Measurements from ENCODE around the gene TCTN1. TPM values are rescaled to one million over a fixed set of nuclear protein-coding genes. Genes with fewer than 3 reads are reported as not detected.
"Not testable (repeated sequence)": the region's sequence is repeated elsewhere in the genome, so short reads cannot be mapped to it uniquely, and the experiment has no call there.

TCTN1 gene
- total RNA-seq, 1 donor from 2014 or later: 9.9 TPM

- DNase-seq: peak; percentile 35
Measured at GRCh38 chr12:110639336-110640141, 25.6 kb downstream of the TCTN1 start.

- no peak for DNase-seq
Measured at GRCh38 chr12:110640275-110641025, 26.5 kb downstream of the TCTN1 start.

- DNase-seq: peak; percentile 16
Measured at GRCh38 chr12:110641521-110641920, 27.6 kb downstream of the TCTN1 start.

GRCh38 chr12:110647631-110648040 lies 33.7 kb downstream of the TCTN1 start:
- peak; percentile 24 for DNase-seq

GRCh38 chr12:110649341-110649847 lies 35.5 kb downstream of the TCTN1 start:
- no peak for DNase-seq

- not testable (repeated sequence) for DNase-seq
Measured at GRCh38 chr12:110654238-110654637, 40.3 kb downstream of the TCTN1 start.

- DNase-seq: no peak
Measured at GRCh38 chr12:110656071-110656655, 42.2 kb downstream of the TCTN1 start.

GRCh38 chr12:110657747-110658146 lies 43.8 kb downstream of the TCTN1 start:
- DNase-seq: no peak

- DNase-seq: no peak
Measured at GRCh38 chr12:110658242-110658641, 44.3 kb downstream of the TCTN1 start.

GRCh38 chr12:110658878-110659277 lies 44.9 kb downstream of the TCTN1 start:
- DNase-seq: peak; percentile 7

- DNase-seq: no peak
Measured at GRCh38 chr12:110661337-110661972, 47.5 kb downstream of the TCTN1 start.

GRCh38 chr12:110666892-110667291 lies 53.0 kb downstream of the TCTN1 start:
- DNase-seq: no peak

- no peak for DNase-seq
Measured at GRCh38 chr12:110667671-110668070, 53.7 kb downstream of the TCTN1 start.

GRCh38 chr12:110668480-110669192 lies 54.7 kb downstream of the TCTN1 start:
- DNase-seq: no peak

- no peak for DNase-seq
Measured at GRCh38 chr12:110669193-110669502, 55.2 kb downstream of the TCTN1 start.

GRCh38 chr12:110670161-110670701 lies 56.3 kb downstream of the TCTN1 start:
- no peak for DNase-seq

- DNase-seq: no peak
Measured at GRCh38 chr12:110676171-110676570, 62.2 kb downstream of the TCTN1 start.

- no peak for DNase-seq
Measured at GRCh38 chr12:110677206-110677911, 63.4 kb downstream of the TCTN1 start.

GRCh38 chr12:110677982-110678381 lies 64.1 kb downstream of the TCTN1 start:
- DNase-seq: no peak

GRCh38 chr12:110679201-110679600 lies 65.3 kb downstream of the TCTN1 start:
- no peak for DNase-seq

GRCh38 chr12:110680032-110680431 lies 66.1 kb downstream of the TCTN1 start:
- DNase-seq: no peak
